DOHH2 (cell line): ENCODE results near the gene DHODH.
"Not testable (repeated sequence)": the region's sequence is repeated elsewhere in the genome, so short reads cannot be mapped to it uniquely, and the experiment has no call there.

Experiments
- H3F3A ChIP-seq: fragments of 200-600 bp; sonication (generic), shearing (Covaris generic); 2 replicates; pipeline ENCODE4 v1.6.0; 2016; ENCODE audit warnings: antibody characterized with exemption, mild to moderate bottlenecking; ENCODE audit not compliant: control insufficient read depth, insufficient read depth
- H3K27ac ChIP-seq: fragments of 200-600 bp; sonication (generic); 2 replicates; pipeline ENCODE4 v1.5.1; 2014; ENCODE audit warnings: low read depth, mild to moderate bottlenecking, low read length, moderate library complexity
- H3K27me3 ChIP-seq: fragments of 200-600 bp; sonication (generic); 2 replicates; pipeline ENCODE4 v1.6.1; 2014; ENCODE audit warnings: mild to moderate bottlenecking, low read length, mixed read lengths; ENCODE audit not compliant: control insufficient read depth
- H3K36me3 ChIP-seq: fragments of 200-600 bp; sonication (generic); 2 replicates; pipeline ENCODE4 v1.6.1; 2014; ENCODE audit warnings: mild to moderate bottlenecking, low read length, moderate library complexity, mixed read lengths; ENCODE audit not compliant: control insufficient read depth
- H3K4me1 ChIP-seq: fragments of 200-600 bp; sonication (generic); 2 replicates; pipeline ENCODE4 v1.6.1; 2014; ENCODE audit warnings: mild to moderate bottlenecking, low read length, mixed read lengths; ENCODE audit not compliant: control insufficient read depth
- H3K4me2 ChIP-seq: fragments of 200-600 bp; sonication (generic); 2 replicates; pipeline ENCODE4 v1.6.0; 2014; ENCODE audit warnings: mild to moderate bottlenecking, low read length, moderate library complexity
- H3K4me3 ChIP-seq: fragments of 200-600 bp; sonication (generic); 2 replicates; pipeline ENCODE4 v1.5.1; 2014; ENCODE audit warnings: mild to moderate bottlenecking, low read length, mixed read lengths
- H3K79me2 ChIP-seq: fragments of 200-600 bp; sonication (generic); 2 replicates; pipeline ENCODE4 v1.6.1; 2014; ENCODE audit warnings: mild to moderate bottlenecking, low read length, mixed read lengths; ENCODE audit not compliant: control insufficient read depth
- H3K9me2 ChIP-seq: fragments of 200-600 bp; sonication (generic); replicated peaks from 2 replicates; pipeline ENCODE4 v1.6.1; 2014; ENCODE audit warnings: mild to moderate bottlenecking, low read length, mixed read lengths; ENCODE audit not compliant: control insufficient read depth
- H3K9me3 ChIP-seq: fragments of 200-600 bp; sonication (generic); 2 replicates; pipeline ENCODE4 v1.6.1; 2014; ENCODE audit warnings: antibody characterized with exemption, low read length, mixed read lengths; ENCODE audit not compliant: control insufficient read depth, insufficient read depth
- H4K20me1 ChIP-seq: fragments of 200-600 bp; sonication (generic); 2 replicates; pipeline ENCODE4 v1.6.0; 2014; ENCODE audit warnings: low read depth, mild to moderate bottlenecking, antibody characterized with exemption, low read length, moderate library complexity; ENCODE audit not compliant: control insufficient read depth, insufficient read depth
- CTCF ChIP-seq: fragments of 200-600 bp; sonication (generic); IDR thresholded peaks from one replicate; pipeline ENCODE4 v1.5.1; 2014; ENCODE audit warnings: antibody characterized with exemption, mild to moderate bottlenecking, low read depth, low read length; ENCODE audit not compliant: poor library complexity, severe bottlenecking
- EZH2phosphoT487 ChIP-seq: fragments of 200-600 bp; sonication (generic); IDR thresholded peaks from 2 replicates; pipeline ENCODE4 v1.6.1; 2017; ENCODE audit warnings: borderline replicate concordance, mild to moderate bottlenecking, antibody characterized with exemption, low read length, moderate library complexity, mixed read lengths

Gene DHODH

GRCh38 chr16:72049110-72049509 is 40.6 kb downstream of the DHODH start:
- no peaks in the 10 kb centered on the region for H3K36me3 ChIP-seq
- TF ChIP-seq EZH2phosphoT487 (no peak), CTCF (no peak)
- H3K9me2 ChIP-seq: no peaks in the 10 kb centered on the region
- no peak overlapping the region for H3K4me2 ChIP-seq
- H3K9me3 ChIP-seq: peaks cover 4% of the 10 kb centered on the region; the same call in 1 of the 2 replicates
- no peak overlapping the region for H3K27ac ChIP-seq
- H3K27me3 ChIP-seq: 0 out of 2 replicates have a peak, but pooled peaks cover 2% of the 10 kb centered on the region
- no peak overlapping the region for H3K4me3 ChIP-seq
- H4K20me1 ChIP-seq: no peaks in the 10 kb centered on the region
- no peaks in the 10 kb centered on the region for H3K79me2 ChIP-seq
- H3F3A ChIP-seq: no peaks in the 10 kb centered on the region
- H3K4me1 ChIP-seq: no peaks in the 10 kb centered on the region

GRCh38 chr16:72050769-72051464 is 42.4 kb downstream of the DHODH start:
- H4K20me1 ChIP-seq: no peaks in the 10 kb centered on the region
- no peak overlapping the region for H3K27ac ChIP-seq
- H3K4me2 ChIP-seq: no peak overlapping the region
- no peak for TF ChIP-seq CTCF
- no peak for TF ChIP-seq EZH2phosphoT487
- H3K27me3 ChIP-seq: 0 out of 2 replicates have a peak, but pooled peaks cover 2% of the 10 kb centered on the region
- H3K4me1 ChIP-seq: no peaks in the 10 kb centered on the region
- H3K9me3 ChIP-seq: peaks cover 4% of the 10 kb centered on the region; the same call in 1 of the 2 replicates
- H3K9me2 ChIP-seq: no peaks in the 10 kb centered on the region
- no peak overlapping the region for H3K4me3 ChIP-seq
- no peaks in the 10 kb centered on the region for H3F3A ChIP-seq
- no peaks in the 10 kb centered on the region for H3K79me2 ChIP-seq
- no peaks in the 10 kb centered on the region for H3K36me3 ChIP-seq

- TF ChIP-seq CTCF (no peak), EZH2phosphoT487 (no peak)
- Histone ChIP-seq H3K79me2 (no peaks in the 10 kb centered on the region), H4K20me1 (no peaks in the 10 kb centered on the region), H3K27me3 (0 out of 2 replicates have a peak, but pooled peaks cover 2% of the 10 kb centered on the region), H3K27ac (no peak overlapping the region), H3K9me3 (peaks cover 4% of the 10 kb centered on the region; the same call in 1 of the 2 replicates), H3F3A (no peaks in the 10 kb centered on the region), H3K9me2 (no peaks in the 10 kb centered on the region), H3K4me3 (no peak overlapping the region), H3K4me1 (no peaks in the 10 kb centered on the region), H3K4me2 (no peak overlapping the region), H3K36me3 (no peaks in the 10 kb centered on the region)
Observed at GRCh38 chr16:72051818-72052217, 43.3 kb downstream of the DHODH start.

GRCh38 chr16:72054254-72054847 is 45.8 kb downstream of the DHODH start, which contains the start of gene HP:
Gene HP (plus strand): TSS chr16:72054505. CDS start chr16:72054653, 148 bp downstream.
- not testable (repeated sequence) for H3K4me1 ChIP-seq, H3K36me3 ChIP-seq, H3K4me2 ChIP-seq, H3K9me2 ChIP-seq, H3K27me3 ChIP-seq, H3K4me3 ChIP-seq, H3K27ac ChIP-seq, H3K79me2 ChIP-seq, H3F3A ChIP-seq, H3K9me3 ChIP-seq, H4K20me1 ChIP-seq
